Measurements from ENCODE around the gene ZNF22.

ZNF22 gene

GRCh38 chr10:44994752-44995530, 5.8 kb upstream of the ZNF22 start:
- no peak for TF ChIP-seq CTCF (IDR thresholded peaks at IDR 0.05; ENCODE audit: extremely low read depth, missing control alignments)
- DNase-seq (ENCODE audit: low spot score), result no peak

DNA sequence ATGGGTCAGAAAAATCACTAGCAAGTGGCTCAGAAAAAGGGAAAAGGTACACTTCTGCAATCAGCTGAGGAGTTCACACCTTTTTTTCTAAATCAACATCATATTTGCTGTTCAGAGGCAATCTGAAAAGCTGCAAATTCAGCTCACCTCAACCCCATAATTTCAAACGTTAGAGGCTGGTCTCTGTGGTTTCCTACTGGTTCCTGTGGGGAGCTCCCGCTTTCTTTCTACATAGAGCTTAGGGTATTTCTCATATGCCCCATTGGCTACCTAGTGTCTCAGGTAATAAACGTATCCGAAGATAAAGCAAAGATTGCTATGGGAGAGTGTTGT, 5.2 kb upstream of the ZNF22 start:
- TF ChIP-seq CTCF (IDR thresholded peaks at IDR 0.05; ENCODE audit: extremely low read depth, missing control alignments), result no peak
- no peak for DNase-seq (ENCODE audit: low spot score)

DNA sequence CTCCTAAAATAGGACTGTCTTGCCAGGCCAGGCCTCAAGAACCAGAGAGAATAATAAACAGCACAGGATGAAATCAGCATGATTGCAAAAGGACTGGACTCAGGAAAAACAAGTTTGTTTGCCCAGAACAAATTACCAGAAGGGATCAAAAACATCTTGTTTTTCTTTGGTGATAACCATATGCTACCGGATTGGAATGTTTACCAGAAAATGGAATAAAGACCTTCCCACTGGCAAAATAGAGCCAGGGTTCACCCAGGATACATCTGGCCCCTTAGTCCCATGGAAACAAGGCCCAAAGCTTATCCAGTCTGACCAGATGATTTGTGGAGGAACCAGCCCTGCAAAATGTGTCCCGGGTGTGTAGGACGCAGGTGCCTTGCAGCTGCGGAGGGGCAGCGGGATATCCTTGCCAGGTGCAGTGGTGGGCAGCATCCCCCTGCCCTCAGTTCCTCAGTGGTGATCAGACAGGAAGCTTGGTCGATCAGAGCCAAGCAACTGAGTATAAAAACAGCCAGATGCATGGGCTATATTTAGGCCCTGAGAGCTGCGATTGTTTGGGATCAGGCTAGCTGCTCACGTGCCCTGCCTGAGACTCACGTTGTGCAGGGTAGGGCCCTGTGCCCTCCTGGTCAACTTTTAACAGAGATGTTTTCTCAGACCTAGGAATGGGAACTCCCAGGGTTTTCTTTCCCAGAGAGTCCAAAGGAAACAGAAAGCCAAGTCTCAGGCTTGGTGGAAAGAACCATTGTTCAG, 4.6 kb upstream of the ZNF22 start:
- DNase-seq (ENCODE audit: low spot score), result no peak
- no peak for TF ChIP-seq CTCF (IDR thresholded peaks at IDR 0.05; ENCODE audit: extremely low read depth, missing control alignments)

DNA sequence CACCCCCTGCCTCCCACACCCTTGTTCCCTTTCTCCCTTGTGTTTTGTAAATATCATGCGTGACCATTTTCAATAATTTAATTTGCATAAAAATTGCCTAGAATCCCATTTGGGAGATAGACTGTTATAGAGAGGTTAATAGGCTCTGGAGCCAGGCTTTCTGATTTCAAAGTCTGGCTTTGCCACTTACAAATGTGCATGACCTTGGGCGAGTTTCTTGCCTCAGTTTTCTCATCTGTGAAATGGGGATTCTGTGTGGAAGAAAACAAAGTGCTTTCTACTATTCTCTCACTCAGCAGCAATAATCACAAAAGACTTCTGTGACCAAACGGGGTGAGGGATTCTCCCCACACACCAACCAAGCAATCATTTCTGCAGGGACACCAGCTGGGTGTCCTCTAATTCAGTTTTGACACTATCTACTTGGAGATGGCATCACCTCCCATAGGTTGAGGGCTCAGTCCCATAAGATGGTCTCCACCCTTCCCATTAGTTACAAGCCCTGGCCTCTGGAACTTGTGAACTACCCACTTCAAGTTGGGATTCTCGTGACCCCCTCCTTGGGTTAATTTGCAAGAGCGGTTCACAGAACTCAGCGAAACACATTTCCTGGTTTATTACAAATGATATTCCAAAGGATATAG, 3.5 kb upstream of the ZNF22 start:
- TF ChIP-seq CTCF (IDR thresholded peaks at IDR 0.05; ENCODE audit: extremely low read depth, missing control alignments), result no peak
- DNase-seq (ENCODE audit: low spot score), result no peak

GRCh38 chr10:44998146-44998631, 2.5 kb upstream of the ZNF22 start:
- no peak for TF ChIP-seq CTCF (IDR thresholded peaks at IDR 0.05; ENCODE audit: extremely low read depth, missing control alignments)
- DNase-seq (ENCODE audit: low spot score), result no peak

GRCh38 chr10:45000138-45000751, 478 bp upstream of the ZNF22 start:
- no peak for DNase-seq (ENCODE audit: low spot score)
- no peak for TF ChIP-seq CTCF (IDR thresholded peaks at IDR 0.05; ENCODE audit: extremely low read depth, missing control alignments)

Measured in GM20000 (cell line).